K562 (cell line): ENCODE measurements around the gene DDX11. TPM values are rescaled to one million over a fixed set of nuclear protein-coding genes. Genes with fewer than 3 reads are reported as not detected.

Experiments
- ATAC-seq: fragments of 200-7000 bp; cut with Tn5 transposase; 3 replicates; pipeline ENCODE4 v1.9.1; 2020; ENCODE audit warnings: moderate library complexity
- BruUV-seq: library from RNA; stranded (reverse); fragments of 400-500 nt; replicated peaks from 2 replicates; lab custom pipeline; 2021; lab: Mats Ljungman, UMichigan
- CTCF ChIA-PET: fragments of 300-600 bp; formaldehyde crosslinking; extraction: SDS; loops from one replicate; lab custom pipeline; 2021; ENCODE audit warnings: low intra/inter-chr PET ratio; lab: Yijun Ruan, JAX
- POLR2A ChIA-PET: fragments of 300-600, 350-650 bp; sonication (Branson Sonifier 250); formaldehyde crosslinking; extraction: SDS; loops from one replicate; lab custom pipeline; 2021; ENCODE audit warnings: antibody characterized with exemption, inconsistent platforms; lab: Yijun Ruan, JAX
- DNase-seq, 4 experiments: peaks; one replicate each; pipeline versions ENCODE4 v3.0.0 to v3.0.0-alpha.2; 2011 to 2018; ENCODE audit warnings: low spot score in 3 of 4, mixed read lengths in 3 of 4; ENCODE audit errors: extremely low read depth in 1 of 4
- FAIRE-seq: peaks from 2 replicates; lab custom pipeline; 2011; peaks lifted over from hg19 to GRCh38; lab: Jason Lieb, UNC
- H2AFZ ChIP-seq: 2 replicates; pipeline ENCODE4 v1.6.0; 2011; ENCODE audit warnings: low read depth, low read length, control low read depth, inconsistent platforms
- H3K27ac ChIP-seq: fragments of 200-600 bp; 3 replicates; pipeline ENCODE4 v1.8.0; 2011; ENCODE audit warnings: low read depth, mild to moderate bottlenecking, control low read depth, inconsistent platforms, low read length, moderate library complexity, mixed read lengths; ENCODE audit errors: extremely low read depth
- H3K27me3 ChIP-seq, 2 experiments: fragments of 300-600 bp in 1 of 2; 2 replicates in 1 of 2; 3 replicates in 1 of 2; pipeline versions ENCODE4 v1.6.0 to v1.8.0; 2011; ENCODE audit warnings: inconsistent platforms in 2 of 2, low read length in 2 of 2, mild to moderate bottlenecking in 1 of 2, mixed read lengths in 1 of 2, moderate library complexity in 1 of 2; ENCODE audit not compliant: control insufficient read depth in 2 of 2, insufficient read depth in 2 of 2
- H3K36me3 ChIP-seq: fragments of 300-600 bp; 3 replicates; pipeline ENCODE4 v1.8.0; 2011; ENCODE audit warnings: mild to moderate bottlenecking, low read length, inconsistent platforms; ENCODE audit not compliant: control insufficient read depth, insufficient read depth
- H3K4me1 ChIP-seq, 2 experiments: fragments of 200-600 bp in 1 of 2; replicated peaks in 1 of 2; 2 replicates in 1 of 2; 3 replicates in 1 of 2; pipeline versions ENCODE4 v1.5.1 to v1.8.0; 2011; ENCODE audit warnings: inconsistent platforms in 2 of 2, low read length in 2 of 2, mild to moderate bottlenecking in 1 of 2, mixed read lengths in 1 of 2, moderate library complexity in 1 of 2; ENCODE audit not compliant: control insufficient read depth in 2 of 2, insufficient read depth in 2 of 2
- H3K4me2 ChIP-seq: 2 replicates; pipeline ENCODE4 v1.6.1; 2011; ENCODE audit warnings: low read length, control low read depth, inconsistent platforms, mixed read lengths; ENCODE audit not compliant: insufficient read depth
- H3K4me3 ChIP-seq: fragments of 200-600 bp; sonication (generic), shearing (Covaris generic); 2 replicates; pipeline ENCODE4 v1.5.1; 2016; ENCODE audit warnings: control low read depth, inconsistent platforms
- H3K79me2 ChIP-seq: fragments of 200-600 bp; 3 replicates; pipeline ENCODE4 v1.8.0; 2011; ENCODE audit warnings: low read length, inconsistent platforms; ENCODE audit not compliant: control insufficient read depth, insufficient read depth
- H3K9ac ChIP-seq, 2 experiments: 2 replicates each; pipeline versions ENCODE4 v1.6.0 to v1.6.1; 2011; ENCODE audit warnings: low read depth in 2 of 2, low read length in 2 of 2, control low read depth in 1 of 2, inconsistent platforms in 1 of 2, mild to moderate bottlenecking in 1 of 2, mixed read lengths in 1 of 2; ENCODE audit not compliant: insufficient read depth in 1 of 2
- H3K9me1 ChIP-seq: one replicate; pipeline ENCODE4 v1.6.0; 2011; ENCODE audit warnings: inconsistent platforms, mild to moderate bottlenecking, low read length, moderate library complexity; ENCODE audit not compliant: control insufficient read depth, insufficient read depth
- H3K9me3 ChIP-seq: replicated peaks from 2 replicates; pipeline ENCODE4 v1.5.1; 2011; ENCODE audit warnings: low read depth, low read length, inconsistent platforms; ENCODE audit not compliant: control insufficient read depth, insufficient read depth
- H4K20me1 ChIP-seq: replicated peaks from 2 replicates; pipeline ENCODE4 v1.6.1; 2011; ENCODE audit warnings: low read length, inconsistent platforms, mixed read lengths; ENCODE audit not compliant: control insufficient read depth, insufficient read depth
- BDP1 ChIP-seq: IDR thresholded peaks from 3 replicates; pipeline ENCODE4 v1.6.1; 2011; ENCODE audit not compliant: insufficient read length, insufficient read depth
- CHD2 ChIP-seq: IDR thresholded peaks from 2 replicates; pipeline ENCODE4 v1.6.1; 2011; ENCODE audit warnings: low read depth, low read length
- E4F1 ChIP-seq: fragments of 250-450 bp; sonication (Bioruptor Pico); IDR thresholded peaks from 2 replicates; pipeline ENCODE4 v1.5.0; 2021; ENCODE audit warnings: mild to moderate bottlenecking, borderline replicate concordance
- HMG20B ChIP-seq: fragments of 250-450 bp; sonication (Bioruptor Pico); IDR thresholded peaks from 2 replicates; pipeline ENCODE4 v1.5.0; 2021; ENCODE audit warnings: mild to moderate bottlenecking
- MAFK ChIP-seq: IDR thresholded peaks from 2 replicates; pipeline ENCODE4 v1.6.1; 2011; ENCODE audit warnings: low read length, improper control_type of control experiment
- NCOA6 ChIP-seq: fragments of 450-650 bp; IDR thresholded peaks from 2 replicates; pipeline ENCODE4 v1.6.1; 2017; ENCODE audit warnings: mild to moderate bottlenecking
- PREB ChIP-seq: sonication (generic); formaldehyde crosslinking; IDR thresholded peaks from 2 replicates; pipeline ENCODE4 v1.8.1; 2023; ENCODE audit warnings: mild to moderate bottlenecking, missing genetic modification reagents
- SNRNP70 ChIP-seq: fragments of 200-400 bp; formaldehyde crosslinking; optimal IDR thresholded peaks from 2 replicates; pipeline ENCODE3; 2017; ENCODE audit warnings: low read depth, low read length
- SRSF7 ChIP-seq: fragments of 200-400 bp; formaldehyde crosslinking; optimal IDR thresholded peaks from 2 replicates; pipeline ENCODE3; 2017; ENCODE audit warnings: mild to moderate bottlenecking, low read depth, low read length
- TARDBP ChIP-seq: fragments of 450-650 bp; IDR thresholded peaks from 2 replicates; pipeline ENCODE4 v1.6.1; 2016
- UBTF ChIP-seq, 2 experiments: IDR thresholded peaks; 2 replicates each; pipeline ENCODE4 v1.6.1; 2012; ENCODE audit warnings: improper control_type of control experiment in 2 of 2, low read depth in 2 of 2, low read length in 2 of 2, borderline replicate concordance in 1 of 2
- ZNF24 ChIP-seq: fragments of 450-650 bp; IDR thresholded peaks from 2 replicates; pipeline ENCODE4 v1.6.1; 2016
- ZNF41 ChIP-seq: fragments of 250-450 bp; sonication (Bioruptor Pico); conservative IDR thresholded peaks from 2 replicates; pipeline ENCODE4 v1.4.0; 2020; ENCODE audit warnings: mild to moderate bottlenecking
- ZNF639 ChIP-seq, 2 experiments: fragments of 200-800 bp in 1 of 2; sonication (Bioruptor generic) in 1 of 2; sonication (generic) in 1 of 2; formaldehyde crosslinking in 1 of 2; IDR thresholded peaks in 1 of 2; conservative IDR thresholded peaks in 1 of 2; 2 replicates each; pipeline versions ENCODE4 v1.5.0 to v1.6.1; 2016 to 2020; ENCODE audit warnings: missing compliant biosample characterization in 1 of 2, missing genetic modification characterization in 1 of 2, missing genetic modification reagents in 1 of 2
- ZNF75A ChIP-seq: fragments of 450-650 bp; formaldehyde crosslinking; IDR thresholded peaks from 2 replicates; pipeline ENCODE4 v1.4.0; 2020; ENCODE audit warnings: mild to moderate bottlenecking
- WGBS: fragments of 100-300 bp; shearing (Covaris generic); methylation state at CpG from one replicate; pipeline ENCODE4 v1.1.6; 2016; ENCODE audit warnings: low coverage, mixed read lengths; ENCODE audit not compliant: insufficient coverage; ENCODE audit errors: missing lambda C conversion rate; 5-methylcytosine and 5-hydroxymethylcytosine counted together
- in situ Hi-C: fragments of 300-500 bp; cut with MboI; formaldehyde crosslinking; loops from 4 replicates; pipeline ENCODE4 v1.15.0; 2018; ENCODE audit warnings: inconsistent platforms, mixed read lengths
- intact Hi-C: fragments of 100-400 bp; cut with micrococcal nuclease; formaldehyde crosslinking; loops from 2 replicates; pipeline ENCODE4 v1.14.2; 2022
- polyA plus RNA-seq, 8 experiments: library from polyadenylated mRNA; depleted of rRNA in 4 of 8; stranded (reverse) in 5 of 8; unstranded in 3 of 8; fragments of >200 nt; fragmentation: Nextera tagmentation in 2 of 8; fragmentation: Illumina TruSeq in 1 of 8; extraction: Ambion mirVana in 2 of 8; extraction: Trizol in 1 of 8; gene quantifications; 2 replicates each; pipeline versions ENCODE4 v1.2.1 to v1.2.3, GENCODE V29; 2011 to 2014; ENCODE audit warnings: inconsistent platforms in 1 of 8, missing spikeins in 1 of 8
- total RNA-seq, 7 experiments: library from RNA; depleted of rRNA in 6 of 7; stranded (reverse); fragments of >200 nt in 6 of 7; fragmentation: Illumina TruSeq in 2 of 7; extraction: Trizol in 2 of 7; gene quantifications; 2 replicates each; pipeline versions ENCODE4 v1.2.1 to v1.2.3, GENCODE V29; 2011 to 2021; ENCODE audit warnings: low replicate concordance in 1 of 7

Gene DDX11
- total and polyA plus RNA-seq, 9 of the 15 experiments (the other 6 are each of a cell fraction or from before 2014, with no cell fraction given): 3.6 to 93.2 (median 42.5) TPM

GRCh38 chr12:31034372-31034771 lies 39.3 kb upstream of the DDX11 start:
- FAIRE-seq (no peak), DNase-seq (no peak)
- POLR2A ChIA-PET: no interaction called here
- TF ChIP-seq E4F1 (no peak), HMG20B (CRISPR knock-in tag) (no peak), TARDBP (no peak), PREB (CRISPR knock-in tag) (no peak), ZNF24 (no peak), BDP1 (no peak), MAFK (no peak), UBTF (IDR thresholded peaks at IDR 0.05; ENCODE audit: borderline replicate concordance in 1 of 2, low read depth in 2 of 2, low read length in 2 of 2) (no peak), ZNF41 (CRISPR knock-in tag) (no peak), SRSF7 (no peak), ZNF639 (CRISPR knock-in tag; conservative IDR thresholded peaks at IDR 0.05 in 1 of 2, IDR thresholded peaks at IDR 0.05 in 1 of 2) (no peak), CHD2 (no peak), NCOA6 (no peak), SNRNP70 (no peak), ZNF75A (CRISPR knock-in tag) (no peak)

More at GRCh38 chr12:31034372-31034771, 39.3 kb upstream of the DDX11 start:
- intact Hi-C loops (no loop called here), in situ Hi-C loops (no loop called here)
- no peaks in the 10 kb centered on the region for H3K9me3 ChIP-seq
- H3K36me3 ChIP-seq: no peaks in the 10 kb centered on the region
- no peaks in the 10 kb centered on the region for H3K4me1 ChIP-seq
- CTCF ChIA-PET: no interaction called here
- BruUV-seq: no TSS peak
- H2AFZ ChIP-seq: no peak overlapping the region
- no peak overlapping the region for H3K9ac ChIP-seq
- ATAC-seq: no peak
- H4K20me1 ChIP-seq: no peaks in the 10 kb centered on the region
- H3K4me3 ChIP-seq: no peak overlapping the region
- no peak overlapping the region for H3K27ac ChIP-seq
- WGBS: 0% methylated on average over 2 of the region's 3 CpGs
- H3K27me3 ChIP-seq: peaks cover 15 to 68% of the 10 kb centered on the region in 2 experiments; a peak in 4 of 5 replicates
- H3K9me1 ChIP-seq: no peaks in the 10 kb centered on the region
- no peak overlapping the region for H3K4me2 ChIP-seq
- H3K79me2 ChIP-seq: no peaks in the 10 kb centered on the region
